H9 (cell line): ENCODE measurements around the gene WFDC1. TPM values are rescaled to one million over a fixed set of nuclear protein-coding genes. Genes with fewer than 3 reads are reported as not detected.

ENCODE experiments used
- DNase-seq: peaks from one replicate; pipeline ENCODE4 v3.0.0-alpha.2; 2017
- H2AFZ ChIP-seq: one replicate; pipeline ENCODE4 v1.6.1; 2013; ENCODE audit warnings: mild to moderate bottlenecking, low read length, control low read depth, moderate library complexity
- H2AK5ac ChIP-seq: 2 replicates; pipeline ENCODE4 v1.6.1; 2013; ENCODE audit warnings: low read length, control low read depth, mixed read lengths; ENCODE audit not compliant: insufficient read length
- H2BK120ac ChIP-seq: one replicate; pipeline ENCODE4 v1.6.1; 2013; ENCODE audit warnings: low read depth, mild to moderate bottlenecking, low read length, control low read depth, inconsistent platforms; ENCODE audit not compliant: poor library complexity, severe bottlenecking
- H2BK12ac ChIP-seq: 2 replicates; pipeline ENCODE4 v1.6.1; 2013; ENCODE audit warnings: low read length, control low read depth, mixed read lengths, low read depth; ENCODE audit not compliant: insufficient read length
- H2BK15ac ChIP-seq: 2 replicates; pipeline ENCODE4 v1.6.1; 2013; ENCODE audit warnings: low read depth, low read length, control low read depth
- H2BK20ac ChIP-seq: one replicate; pipeline ENCODE4 v1.6.1; 2013; ENCODE audit warnings: low read depth, mild to moderate bottlenecking, low read length, control low read depth, inconsistent platforms; ENCODE audit not compliant: poor library complexity, severe bottlenecking
- H2BK5ac ChIP-seq: 2 replicates; pipeline ENCODE4 v1.6.1; 2013; ENCODE audit warnings: low read length, control low read depth, mixed read lengths; ENCODE audit not compliant: insufficient read length
- H3K14ac ChIP-seq: 2 replicates; pipeline ENCODE4 v1.6.1; 2013; ENCODE audit warnings: low read length, control low read depth; ENCODE audit not compliant: insufficient read depth
- H3K18ac ChIP-seq: 2 replicates; pipeline ENCODE4 v1.6.1; 2013; ENCODE audit warnings: low read depth, mild to moderate bottlenecking, mixed read lengths, low read length, control low read depth; ENCODE audit not compliant: insufficient read length
- H3K23ac ChIP-seq: 2 replicates; pipeline ENCODE4 v1.6.1; 2013; ENCODE audit warnings: low read length, control low read depth, mixed read lengths, low read depth; ENCODE audit not compliant: insufficient read length
- H3K23me2 ChIP-seq: 2 replicates; pipeline ENCODE4 v1.6.1; 2013; ENCODE audit warnings: low read depth, mild to moderate bottlenecking, mixed read lengths, low read length, control low read depth; ENCODE audit not compliant: insufficient read length, poor library complexity, severe bottlenecking
- H3K27ac ChIP-seq: 2 replicates; pipeline ENCODE4 v1.5.1; 2013; ENCODE audit warnings: low read length, control low read depth, mixed read lengths, low read depth; ENCODE audit not compliant: insufficient read length
- H3K27me3 ChIP-seq: 2 replicates; pipeline ENCODE4 v1.6.1; 2013; ENCODE audit warnings: low read length, control low read depth, inconsistent platforms; ENCODE audit not compliant: insufficient read depth
- H3K4ac ChIP-seq: 2 replicates; pipeline ENCODE4 v1.6.1; 2013; ENCODE audit warnings: low read depth, mild to moderate bottlenecking, control low read depth, inconsistent platforms, low read length, moderate library complexity
- H3K4me1 ChIP-seq: 2 replicates; pipeline ENCODE4 v1.6.1; 2013; ENCODE audit warnings: low read length, control low read depth, inconsistent platforms; ENCODE audit not compliant: insufficient read depth
- H3K4me2 ChIP-seq: 2 replicates; pipeline ENCODE4 v1.6.1; 2013; ENCODE audit warnings: low read length, control low read depth, mixed read lengths; ENCODE audit not compliant: insufficient read length, insufficient read depth
- H3K56ac ChIP-seq: 2 replicates; pipeline ENCODE4 v1.6.1; 2013; ENCODE audit warnings: low read depth, mild to moderate bottlenecking, mixed read lengths, low read length, control low read depth; ENCODE audit not compliant: insufficient read length
- H3K79me1 ChIP-seq: 2 replicates; pipeline ENCODE4 v1.6.1; 2013; ENCODE audit warnings: low read depth, mild to moderate bottlenecking, moderate library complexity, low read length, control low read depth, inconsistent platforms; ENCODE audit not compliant: insufficient read depth, poor library complexity, severe bottlenecking
- H3K79me2 ChIP-seq: 2 replicates; pipeline ENCODE4 v1.6.1; 2013; ENCODE audit warnings: low read length, control low read depth, inconsistent platforms; ENCODE audit not compliant: insufficient read depth
- H3K9ac ChIP-seq: 2 replicates; pipeline ENCODE4 v1.6.1; 2013; ENCODE audit warnings: low read length, control low read depth, mixed read lengths; ENCODE audit not compliant: insufficient read length; ENCODE audit errors: extremely low read depth
- H3K9me3 ChIP-seq: one replicate; pipeline ENCODE4 v1.6.1; 2013; ENCODE audit warnings: low read depth, low read length, inconsistent platforms; ENCODE audit not compliant: control insufficient read depth
- H3T11ph ChIP-seq: one replicate; pipeline ENCODE4 v1.6.1; 2013; ENCODE audit warnings: mild to moderate bottlenecking, low read length, control low read depth, inconsistent platforms
- H4K20me1 ChIP-seq: one replicate; pipeline ENCODE4 v1.6.1; 2013; ENCODE audit not compliant: control insufficient read depth, insufficient read length, insufficient read depth
- H4K5ac ChIP-seq: 2 replicates; pipeline ENCODE4 v1.6.1; 2013; ENCODE audit warnings: low read depth, mild to moderate bottlenecking, mixed read lengths, low read length, control low read depth; ENCODE audit not compliant: insufficient read length
- H4K8ac ChIP-seq: replicated peaks from 2 replicates; pipeline ENCODE4 v1.6.1; 2013; ENCODE audit warnings: low read length, control low read depth, mixed read lengths, low read depth; ENCODE audit not compliant: insufficient read length
- H4K91ac ChIP-seq: 2 replicates; pipeline ENCODE4 v1.6.1; 2013; ENCODE audit warnings: low read depth, mild to moderate bottlenecking, moderate library complexity, mixed read lengths, low read length, control low read depth; ENCODE audit not compliant: insufficient read length
- H3K27ac Mint-ChIP-seq, 3 experiments: 2 replicates in 2 of 3; 3 replicates in 1 of 3; pipeline ENCODE4 v1.8.0; 2020 to 2021; ENCODE audit warnings: mixed read lengths in 3 of 3, mild to moderate bottlenecking in 1 of 3, moderate library complexity in 1 of 3
- H3K27me3 Mint-ChIP-seq: 2 replicates; pipeline ENCODE4 v1.8.0; 2021; ENCODE audit warnings: low read depth, mild to moderate bottlenecking, moderate library complexity, mixed read lengths
- H3K36me3 Mint-ChIP-seq, 3 experiments: 2 replicates in 2 of 3; 3 replicates in 1 of 3; pipeline ENCODE4 v1.8.0; 2020 to 2021; ENCODE audit warnings: low read depth in 3 of 3, mixed read lengths in 3 of 3; ENCODE audit not compliant: insufficient read depth in 1 of 3
- H3K4me1 Mint-ChIP-seq, 2 experiments: 2 replicates each; pipeline ENCODE4 v1.8.0; 2020; ENCODE audit warnings: mixed read lengths in 2 of 2
- H3K4me3 Mint-ChIP-seq, 2 experiments: 2 replicates in 1 of 2; 3 replicates in 1 of 2; pipeline ENCODE4 v1.8.0; 2020 to 2021; ENCODE audit warnings: mild to moderate bottlenecking in 2 of 2, mixed read lengths in 2 of 2, moderate library complexity in 1 of 2
- H3K9me3 Mint-ChIP-seq, 2 experiments: 2 replicates in 1 of 2; 3 replicates in 1 of 2; pipeline ENCODE4 v1.8.0; 2020; ENCODE audit warnings: mild to moderate bottlenecking in 2 of 2, mixed read lengths in 2 of 2, moderate library complexity in 1 of 2
- WGBS: extraction: QIAGEN DNeasy Blood & Tissue Kit; methylation state at CpG from one replicate; pipeline ENCODE4 v1.1.7; 2013; ENCODE audit warnings: missing lambda C conversion rate, low lambda C conversion rate, mixed read lengths; ENCODE audit not compliant: insufficient read length; ENCODE audit errors: extremely low coverage; 5-methylcytosine and 5-hydroxymethylcytosine counted together
- total RNA-seq: library from RNA; stranded (reverse); gene quantifications from 2 replicates; pipeline ENCODE4 v1.2.1, GENCODE V29; 2021
- TF ChIP-seq, protein P1 (sequence below): fragments of 200-600 bp; sonication (generic); conservative IDR thresholded peaks from 3 replicates; pipeline ENCODE4 v1.8.0; 2021; ENCODE audit warnings: antibody characterized with exemption, mild to moderate bottlenecking

The WFDC1 gene
- total RNA-seq, 1 experiment from 2014 or later: 0.24 TPM

DNA sequence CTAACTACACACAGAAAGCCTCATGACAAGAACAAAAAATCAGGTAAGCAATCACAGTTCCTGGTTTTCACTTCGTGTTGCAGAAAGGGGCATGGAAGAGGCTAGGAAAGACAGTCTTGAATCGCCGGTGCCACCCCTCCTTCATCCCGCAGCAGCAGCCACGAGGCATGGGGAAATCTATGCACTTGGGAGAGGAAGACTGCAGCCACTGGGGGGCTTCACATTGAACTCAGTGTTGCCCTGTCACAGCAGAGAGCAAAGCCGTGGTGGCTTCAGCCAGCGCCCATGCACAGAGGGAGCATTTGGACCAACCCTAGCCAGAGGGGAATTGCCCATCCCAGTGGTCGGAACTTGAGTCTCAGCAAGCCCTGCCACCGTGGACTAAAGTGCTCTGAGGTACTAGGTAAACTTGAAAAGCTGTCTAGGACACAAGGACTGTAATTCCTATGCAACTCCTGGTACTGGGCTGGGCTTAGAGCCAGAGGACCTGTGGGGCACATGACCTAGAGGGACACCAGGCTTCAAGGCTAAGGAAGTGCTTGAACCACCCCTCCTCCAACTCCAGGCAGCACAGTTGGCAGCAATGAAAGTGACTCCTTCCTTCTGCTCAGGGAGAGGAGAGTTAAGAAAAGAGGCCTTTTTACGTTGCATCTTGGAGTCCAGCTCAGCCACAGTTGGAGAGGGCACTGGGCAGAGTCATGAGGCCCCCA lies 38.5 kb downstream of the WFDC1 start:
- no peak overlapping the region for H3K4me2 ChIP-seq
- no peaks in the 10 kb centered on the region for H4K20me1 ChIP-seq
- H2BK12ac ChIP-seq: no peak overlapping the region
- H3T11ph ChIP-seq: no peak overlapping the region
- H2BK15ac ChIP-seq: no peak overlapping the region
- Mint-ChIP-seq H3K36me3 (no peaks in the 10 kb centered on the region; a peak in 2 of 7 replicates), H3K4me1 (peaks cover 3 to 9% of the 10 kb centered on the region in 2 experiments; a peak in 3 of 4 replicates), H3K4me3 (no peak overlapping the region), H3K27me3 (peaks cover 2% of the 10 kb centered on the region), H3K27ac (no peak overlapping the region), H3K9me3 (peaks cover 6 to 8% of the 10 kb centered on the region in 2 experiments; a peak in 3 of 5 replicates)
- H3K9me3 ChIP-seq: no peaks in the 10 kb centered on the region
- no peak overlapping the region for H2BK5ac ChIP-seq
- H4K8ac ChIP-seq: no peak overlapping the region
- H3K23ac ChIP-seq: no peak overlapping the region
- H2AK5ac ChIP-seq: no peak overlapping the region
- H4K91ac ChIP-seq: no peak overlapping the region
- no peak overlapping the region for H4K5ac ChIP-seq
- DNase-seq: peak; percentile 57
- no peaks in the 10 kb centered on the region for H3K23me2 ChIP-seq
- H3K4me1 ChIP-seq: no peaks in the 10 kb centered on the region
- no peak overlapping the region for H3K27ac ChIP-seq
- TF ChIP-seq, protein P1, sequence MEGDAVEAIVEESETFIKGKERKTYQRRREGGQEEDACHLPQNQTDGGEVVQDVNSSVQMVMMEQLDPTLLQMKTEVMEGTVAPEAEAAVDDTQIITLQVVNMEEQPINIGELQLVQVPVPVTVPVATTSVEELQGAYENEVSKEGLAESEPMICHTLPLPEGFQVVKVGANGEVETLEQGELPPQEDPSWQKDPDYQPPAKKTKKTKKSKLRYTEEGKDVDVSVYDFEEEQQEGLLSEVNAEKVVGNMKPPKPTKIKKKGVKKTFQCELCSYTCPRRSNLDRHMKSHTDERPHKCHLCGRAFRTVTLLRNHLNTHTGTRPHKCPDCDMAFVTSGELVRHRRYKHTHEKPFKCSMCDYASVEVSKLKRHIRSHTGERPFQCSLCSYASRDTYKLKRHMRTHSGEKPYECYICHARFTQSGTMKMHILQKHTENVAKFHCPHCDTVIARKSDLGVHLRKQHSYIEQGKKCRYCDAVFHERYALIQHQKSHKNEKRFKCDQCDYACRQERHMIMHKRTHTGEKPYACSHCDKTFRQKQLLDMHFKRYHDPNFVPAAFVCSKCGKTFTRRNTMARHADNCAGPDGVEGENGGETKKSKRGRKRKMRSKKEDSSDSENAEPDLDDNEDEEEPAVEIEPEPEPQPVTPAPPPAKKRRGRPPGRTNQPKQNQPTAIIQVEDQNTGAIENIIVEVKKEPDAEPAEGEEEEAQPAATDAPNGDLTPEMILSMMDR: peak; percentile 30; the same call in 2 of the 3 replicates
- H2AFZ ChIP-seq: no peak overlapping the region
- no peak overlapping the region for H3K4ac ChIP-seq
- no peaks in the 10 kb centered on the region for H3K79me1 ChIP-seq
- no peak overlapping the region for H3K18ac ChIP-seq
- no peak overlapping the region for H3K9ac ChIP-seq
- no peaks in the 10 kb centered on the region for H3K27me3 ChIP-seq
- WGBS: no CpG with 5 or more reads among the region's 10 CpGs
- H3K14ac ChIP-seq: no peak overlapping the region; the same call in 1 of the 2 replicates
- H2BK120ac ChIP-seq: no peak overlapping the region
- no peak overlapping the region for H3K56ac ChIP-seq
- no peak overlapping the region for H2BK20ac ChIP-seq
- H3K79me2 ChIP-seq: no peaks in the 10 kb centered on the region
